Measurements from ENCODE around the gene RTN4RL2.

DNA sequence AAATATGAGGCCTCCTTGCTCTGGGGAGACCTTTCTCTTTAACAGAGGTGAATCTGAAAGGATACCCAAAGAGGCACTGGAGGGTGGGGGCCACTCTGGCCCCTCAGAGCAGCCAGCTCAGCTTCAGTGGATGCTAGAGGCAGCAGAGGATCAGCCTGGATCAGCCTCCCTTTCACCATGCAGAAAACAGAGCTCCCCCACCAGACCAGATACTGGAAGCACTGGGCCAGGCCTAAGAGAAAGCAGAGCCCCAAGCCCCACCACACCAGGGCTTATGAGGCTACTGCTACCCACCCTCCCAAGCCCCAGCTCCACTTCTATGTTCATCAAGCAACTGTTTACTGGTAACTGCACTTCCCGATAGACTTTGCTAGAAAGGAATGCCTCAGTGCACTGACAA is 29.4 kb upstream of the RTN4RL2 start:
- TF ChIP-seq, protein P1, sequence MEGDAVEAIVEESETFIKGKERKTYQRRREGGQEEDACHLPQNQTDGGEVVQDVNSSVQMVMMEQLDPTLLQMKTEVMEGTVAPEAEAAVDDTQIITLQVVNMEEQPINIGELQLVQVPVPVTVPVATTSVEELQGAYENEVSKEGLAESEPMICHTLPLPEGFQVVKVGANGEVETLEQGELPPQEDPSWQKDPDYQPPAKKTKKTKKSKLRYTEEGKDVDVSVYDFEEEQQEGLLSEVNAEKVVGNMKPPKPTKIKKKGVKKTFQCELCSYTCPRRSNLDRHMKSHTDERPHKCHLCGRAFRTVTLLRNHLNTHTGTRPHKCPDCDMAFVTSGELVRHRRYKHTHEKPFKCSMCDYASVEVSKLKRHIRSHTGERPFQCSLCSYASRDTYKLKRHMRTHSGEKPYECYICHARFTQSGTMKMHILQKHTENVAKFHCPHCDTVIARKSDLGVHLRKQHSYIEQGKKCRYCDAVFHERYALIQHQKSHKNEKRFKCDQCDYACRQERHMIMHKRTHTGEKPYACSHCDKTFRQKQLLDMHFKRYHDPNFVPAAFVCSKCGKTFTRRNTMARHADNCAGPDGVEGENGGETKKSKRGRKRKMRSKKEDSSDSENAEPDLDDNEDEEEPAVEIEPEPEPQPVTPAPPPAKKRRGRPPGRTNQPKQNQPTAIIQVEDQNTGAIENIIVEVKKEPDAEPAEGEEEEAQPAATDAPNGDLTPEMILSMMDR (IDR thresholded peaks at IDR 0.05) = no peak
- TF ChIP-seq POLR2A (IDR thresholded peaks at IDR 0.05) (no peak), POLR2AphosphoS5 (IDR thresholded peaks at IDR 0.05; ENCODE audit: insufficient read depth in 1 of 2, low read depth in 1 of 2) (no peak)
